K562 (cell line): Measurements from ENCODE around the gene GAPDH. TPM values are rescaled to one million over a fixed set of nuclear protein-coding genes. Genes with fewer than 3 reads are reported as not detected.

Experiments used
- ADNP ChIP-seq: fragments of 200-800 bp; sonication (Bioruptor generic); IDR thresholded peaks from 2 replicates; pipeline ENCODE4 v1.6.1; 2016; ENCODE audit warnings: missing genetic modification characterization, missing compliant biosample characterization
- CBX3 ChIP-seq, 2 experiments: IDR thresholded peaks; 1 replicate in 1 of 2; 2 replicates in 1 of 2; pipeline ENCODE4 v1.6.1; 2012; ENCODE audit warnings: inconsistent platforms in 2 of 2, low read length in 2 of 2, borderline replicate concordance in 1 of 2, control low read depth in 1 of 2
- GABPB2 ChIP-seq: fragments of 250-450 bp; sonication (Bioruptor Pico); conservative IDR thresholded peaks from 2 replicates; pipeline ENCODE4 v1.5.1; 2021; ENCODE audit warnings: mild to moderate bottlenecking
- KLF16 ChIP-seq: IDR thresholded peaks from 2 replicates; pipeline ENCODE4 v1.6.1; 2016; ENCODE audit warnings: antibody characterized with exemption
- NUFIP1 ChIP-seq: fragments of 450-650 bp; IDR thresholded peaks from 2 replicates; pipeline ENCODE4 v1.6.1; 2018; ENCODE audit not compliant: partially characterized antibody
- TAF7 ChIP-seq: fragments of 450-650 bp; IDR thresholded peaks from 2 replicates; pipeline ENCODE4 v1.6.1; 2016; ENCODE audit warnings: missing genetic modification characterization, missing compliant biosample characterization
- TCF3 ChIP-seq: sonication (generic); formaldehyde crosslinking; IDR thresholded peaks from 2 replicates; pipeline ENCODE4 v1.4.0; 2020; ENCODE audit warnings: mild to moderate bottlenecking, missing genetic modification reagents
- THRAP3 ChIP-seq: fragments of 450-650 bp; IDR thresholded peaks from 2 replicates; pipeline ENCODE4 v1.6.1; 2016; ENCODE audit warnings: mild to moderate bottlenecking, inconsistent platforms, borderline replicate concordance
- TSC22D4 ChIP-seq: fragments of 450-650 bp; IDR thresholded peaks from 2 replicates; pipeline ENCODE4 v1.6.1; 2016; ENCODE audit warnings: missing genetic modification characterization, missing biosample characterization, control low read depth
- ZNF707 ChIP-seq: fragments of 250-450 bp; sonication (Bioruptor Pico); conservative IDR thresholded peaks from 2 replicates; pipeline ENCODE4 v1.8.0; 2022; ENCODE audit warnings: inconsistent platforms, mild to moderate bottlenecking, moderate library complexity
- polyA plus RNA-seq, 8 experiments: library from polyadenylated mRNA; depleted of rRNA in 4 of 8; stranded (reverse) in 5 of 8; unstranded in 3 of 8; fragments of >200 nt; fragmentation: Nextera tagmentation in 2 of 8; fragmentation: Illumina TruSeq in 1 of 8; extraction: Ambion mirVana in 2 of 8; extraction: Trizol in 1 of 8; gene quantifications; 2 replicates each; pipeline versions ENCODE4 v1.2.1 to v1.2.3, GENCODE V29; 2011 to 2014; ENCODE audit warnings: inconsistent platforms in 1 of 8, missing spikeins in 1 of 8
- total RNA-seq, 7 experiments: library from RNA; depleted of rRNA in 6 of 7; stranded (reverse); fragments of >200 nt in 6 of 7; fragmentation: Illumina TruSeq in 2 of 7; extraction: Trizol in 2 of 7; gene quantifications; 2 replicates each; pipeline versions ENCODE4 v1.2.1 to v1.2.3, GENCODE V29; 2011 to 2021; ENCODE audit warnings: low replicate concordance in 1 of 7
- TF ChIP-seq, protein P1 (sequence below), 2 experiments: fragments of 450-650 bp in 1 of 2; IDR thresholded peaks; 2 replicates each; pipeline ENCODE4 v1.6.1; 2011 to 2017; ENCODE audit warnings: low read depth in 2 of 2, antibody characterized with exemption in 1 of 2, borderline replicate concordance in 1 of 2, low read length in 1 of 2, mild to moderate bottlenecking in 1 of 2, mixed read lengths in 1 of 2; ENCODE audit not compliant: control insufficient read depth in 1 of 2
- TF ChIP-seq, protein P2 (sequence below): IDR thresholded peaks from 2 replicates; pipeline ENCODE4 v1.6.1; 2016; ENCODE audit warnings: missing genetic modification characterization, missing compliant biosample characterization
- TF ChIP-seq, protein P3 (sequence below): fragments of 450-650 bp; formaldehyde crosslinking; IDR thresholded peaks from 2 replicates; pipeline ENCODE4 v1.4.0; 2020; ENCODE audit warnings: mild to moderate bottlenecking

GAPDH gene
- total and polyA plus RNA-seq, 9 of the 15 experiments (the other 6 are each of a cell fraction or from before 2014, with no cell fraction given) = 2,206 to 6,793 (median 4,217) TPM

DNA sequence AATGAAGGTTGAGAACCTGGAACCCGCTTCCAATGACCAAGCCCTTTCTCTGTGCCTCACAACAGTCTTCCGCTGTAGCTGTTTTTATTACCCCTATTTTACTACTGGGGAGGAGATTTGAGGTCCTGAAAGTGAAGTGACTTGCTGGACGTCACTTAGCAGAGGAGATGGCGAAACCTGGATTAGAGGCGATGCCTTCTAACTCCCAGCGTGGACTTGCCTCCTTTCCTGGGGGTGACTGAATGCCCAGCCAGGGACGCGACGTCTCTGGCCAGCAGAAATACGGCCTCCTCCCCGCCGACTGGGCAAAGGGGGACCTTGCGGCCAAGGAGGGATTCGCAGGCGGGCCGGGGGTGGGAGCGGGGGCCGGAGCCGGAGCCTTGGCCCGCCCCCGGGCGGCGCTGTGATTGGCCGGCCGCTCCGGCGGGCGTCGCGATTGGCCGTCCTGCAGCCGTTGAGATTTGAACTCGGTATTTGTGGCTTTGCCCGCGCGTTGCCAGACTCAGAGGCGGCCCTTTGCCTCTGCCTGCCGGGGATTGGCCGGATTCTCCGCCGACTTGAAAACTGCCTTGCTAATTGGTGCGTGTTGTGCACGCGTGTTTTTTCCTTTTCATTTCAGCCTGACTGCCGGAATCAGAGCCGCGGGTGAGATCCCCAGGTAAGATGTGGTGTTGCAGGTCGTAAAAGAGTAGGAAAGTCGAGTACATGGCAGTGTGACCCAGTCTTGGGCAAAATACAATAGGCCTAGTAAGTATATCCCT, 40.6 kb upstream of the GAPDH start, which contains the start of gene NCAPD2 (continued):
- TF ChIP-seq, protein P1, sequence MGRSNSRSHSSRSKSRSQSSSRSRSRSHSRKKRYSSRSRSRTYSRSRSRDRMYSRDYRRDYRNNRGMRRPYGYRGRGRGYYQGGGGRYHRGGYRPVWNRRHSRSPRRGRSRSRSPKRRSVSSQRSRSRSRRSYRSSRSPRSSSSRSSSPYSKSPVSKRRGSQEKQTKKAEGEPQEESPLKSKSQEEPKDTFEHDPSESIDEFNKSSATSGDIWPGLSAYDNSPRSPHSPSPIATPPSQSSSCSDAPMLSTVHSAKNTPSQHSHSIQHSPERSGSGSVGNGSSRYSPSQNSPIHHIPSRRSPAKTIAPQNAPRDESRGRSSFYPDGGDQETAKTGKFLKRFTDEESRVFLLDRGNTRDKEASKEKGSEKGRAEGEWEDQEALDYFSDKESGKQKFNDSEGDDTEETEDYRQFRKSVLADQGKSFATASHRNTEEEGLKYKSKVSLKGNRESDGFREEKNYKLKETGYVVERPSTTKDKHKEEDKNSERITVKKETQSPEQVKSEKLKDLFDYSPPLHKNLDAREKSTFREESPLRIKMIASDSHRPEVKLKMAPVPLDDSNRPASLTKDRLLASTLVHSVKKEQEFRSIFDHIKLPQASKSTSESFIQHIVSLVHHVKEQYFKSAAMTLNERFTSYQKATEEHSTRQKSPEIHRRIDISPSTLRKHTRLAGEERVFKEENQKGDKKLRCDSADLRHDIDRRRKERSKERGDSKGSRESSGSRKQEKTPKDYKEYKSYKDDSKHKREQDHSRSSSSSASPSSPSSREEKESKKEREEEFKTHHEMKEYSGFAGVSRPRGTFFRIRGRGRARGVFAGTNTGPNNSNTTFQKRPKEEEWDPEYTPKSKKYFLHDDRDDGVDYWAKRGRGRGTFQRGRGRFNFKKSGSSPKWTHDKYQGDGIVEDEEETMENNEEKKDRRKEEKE (IDR thresholded peaks at IDR 0.05; ENCODE audit: borderline replicate concordance in 1 of 2, control insufficient read depth in 1 of 2, low read depth in 2 of 2, low read length in 1 of 2) = no peak
- no peak for TF ChIP-seq KLF16
- TF ChIP-seq, protein P2, sequence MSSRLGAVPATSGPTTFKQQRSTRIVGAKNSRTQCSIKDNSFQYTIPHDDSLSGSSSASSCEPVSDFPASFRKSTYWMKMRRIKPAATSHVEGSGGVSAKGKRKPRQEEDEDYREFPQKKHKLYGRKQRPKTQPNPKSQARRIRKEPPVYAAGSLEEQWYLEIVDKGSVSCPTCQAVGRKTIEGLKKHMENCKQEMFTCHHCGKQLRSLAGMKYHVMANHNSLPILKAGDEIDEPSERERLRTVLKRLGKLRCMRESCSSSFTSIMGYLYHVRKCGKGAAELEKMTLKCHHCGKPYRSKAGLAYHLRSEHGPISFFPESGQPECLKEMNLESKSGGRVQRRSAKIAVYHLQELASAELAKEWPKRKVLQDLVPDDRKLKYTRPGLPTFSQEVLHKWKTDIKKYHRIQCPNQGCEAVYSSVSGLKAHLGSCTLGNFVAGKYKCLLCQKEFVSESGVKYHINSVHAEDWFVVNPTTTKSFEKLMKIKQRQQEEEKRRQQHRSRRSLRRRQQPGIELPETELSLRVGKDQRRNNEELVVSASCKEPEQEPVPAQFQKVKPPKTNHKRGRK (tag) = no peak
- no peak for TF ChIP-seq ZNF707 (CRISPR knock-in tag)
- no peak for TF ChIP-seq GABPB2 (CRISPR knock-in tag)
- no peak for TF ChIP-seq TCF3 (CRISPR knock-in tag)
- no peak; a peak in 1 of 3 replicates for TF ChIP-seq CBX3 (IDR thresholded peaks at IDR 0.05; ENCODE audit: borderline replicate concordance in 1 of 2, low read length in 2 of 2)
- no peak for TF ChIP-seq NUFIP1
- TF ChIP-seq, protein P3, sequence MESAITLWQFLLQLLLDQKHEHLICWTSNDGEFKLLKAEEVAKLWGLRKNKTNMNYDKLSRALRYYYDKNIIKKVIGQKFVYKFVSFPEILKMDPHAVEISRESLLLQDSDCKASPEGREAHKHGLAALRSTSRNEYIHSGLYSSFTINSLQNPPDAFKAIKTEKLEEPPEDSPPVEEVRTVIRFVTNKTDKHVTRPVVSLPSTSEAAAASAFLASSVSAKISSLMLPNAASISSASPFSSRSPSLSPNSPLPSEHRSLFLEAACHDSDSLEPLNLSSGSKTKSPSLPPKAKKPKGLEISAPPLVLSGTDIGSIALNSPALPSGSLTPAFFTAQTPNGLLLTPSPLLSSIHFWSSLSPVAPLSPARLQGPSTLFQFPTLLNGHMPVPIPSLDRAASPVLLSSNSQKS = no peak
- TF ChIP-seq TAF7 (tag) = peak; percentile 78
- TF ChIP-seq THRAP3 = no peak
- no peak for TF ChIP-seq TSC22D4 (tag)
- no peak for TF ChIP-seq ADNP (tag)
